Esophagus muscularis mucosa (tissue), 3 donors: Measurements from ENCODE around the gene PIWIL4.

ENCODE experiments used
- EP300 ChIP-seq: sonication (generic); formaldehyde crosslinking; IDR thresholded peaks from one replicate; pipeline ENCODE4 v1.6.1; 2017; ENCODE audit warnings: antibody characterized with exemption
- TF ChIP-seq, protein P1 (sequence below), 3 experiments: fragments of 200-600 bp in 2 of 3; fragments of 450-650 bp in 1 of 3; sonication (generic) in 2 of 3; IDR thresholded peaks; one replicate each; pipeline ENCODE4 v1.5.1; 2017 to 2019; ENCODE audit warnings: antibody characterized with exemption in 3 of 3, mild to moderate bottlenecking in 2 of 3, moderate library complexity in 1 of 3

DNA sequence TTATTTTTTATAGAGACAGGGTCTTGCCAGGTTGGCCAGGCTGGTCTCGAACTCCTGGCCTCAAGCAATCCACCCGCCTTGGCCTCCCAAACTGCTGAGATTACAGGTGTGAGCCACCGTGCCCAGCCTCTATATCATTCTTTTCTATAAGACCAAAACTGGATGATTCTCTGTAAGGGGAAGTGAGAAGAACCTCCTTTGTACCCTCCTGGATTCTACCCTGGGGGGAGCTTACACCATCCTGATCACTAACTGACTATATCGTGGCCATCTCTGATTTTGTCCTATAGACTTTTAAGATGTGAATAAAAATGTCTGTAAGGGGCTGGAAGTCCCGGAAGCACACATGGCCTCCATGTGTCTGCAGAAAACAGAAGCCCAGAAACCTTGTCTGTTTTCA, 9.1 kb downstream of the PIWIL4 start:
- TF ChIP-seq, protein P1, sequence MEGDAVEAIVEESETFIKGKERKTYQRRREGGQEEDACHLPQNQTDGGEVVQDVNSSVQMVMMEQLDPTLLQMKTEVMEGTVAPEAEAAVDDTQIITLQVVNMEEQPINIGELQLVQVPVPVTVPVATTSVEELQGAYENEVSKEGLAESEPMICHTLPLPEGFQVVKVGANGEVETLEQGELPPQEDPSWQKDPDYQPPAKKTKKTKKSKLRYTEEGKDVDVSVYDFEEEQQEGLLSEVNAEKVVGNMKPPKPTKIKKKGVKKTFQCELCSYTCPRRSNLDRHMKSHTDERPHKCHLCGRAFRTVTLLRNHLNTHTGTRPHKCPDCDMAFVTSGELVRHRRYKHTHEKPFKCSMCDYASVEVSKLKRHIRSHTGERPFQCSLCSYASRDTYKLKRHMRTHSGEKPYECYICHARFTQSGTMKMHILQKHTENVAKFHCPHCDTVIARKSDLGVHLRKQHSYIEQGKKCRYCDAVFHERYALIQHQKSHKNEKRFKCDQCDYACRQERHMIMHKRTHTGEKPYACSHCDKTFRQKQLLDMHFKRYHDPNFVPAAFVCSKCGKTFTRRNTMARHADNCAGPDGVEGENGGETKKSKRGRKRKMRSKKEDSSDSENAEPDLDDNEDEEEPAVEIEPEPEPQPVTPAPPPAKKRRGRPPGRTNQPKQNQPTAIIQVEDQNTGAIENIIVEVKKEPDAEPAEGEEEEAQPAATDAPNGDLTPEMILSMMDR (IDR thresholded peaks at IDR 0.05): no peak
- no peak for TF ChIP-seq EP300
